HG02885 (cell line): ENCODE measurements around the gene LRRD1.
A peak's percentile ranks its signal among the peaks of the same experiment; 100 is the strongest.
"Not testable (repeated sequence)": the region's sequence is repeated elsewhere in the genome, so short reads cannot be mapped to it uniquely, and the experiment has no call there.

Source experiments
- ATAC-seq: cut with Tn5 transposase; IDR thresholded peaks from one replicate; pipeline ENCODE4 v1.9.1; 2021; ENCODE audit warnings: mild to moderate bottlenecking; ENCODE audit not compliant: unreplicated experiment, poor library complexity

The LRRD1 gene

DNA sequence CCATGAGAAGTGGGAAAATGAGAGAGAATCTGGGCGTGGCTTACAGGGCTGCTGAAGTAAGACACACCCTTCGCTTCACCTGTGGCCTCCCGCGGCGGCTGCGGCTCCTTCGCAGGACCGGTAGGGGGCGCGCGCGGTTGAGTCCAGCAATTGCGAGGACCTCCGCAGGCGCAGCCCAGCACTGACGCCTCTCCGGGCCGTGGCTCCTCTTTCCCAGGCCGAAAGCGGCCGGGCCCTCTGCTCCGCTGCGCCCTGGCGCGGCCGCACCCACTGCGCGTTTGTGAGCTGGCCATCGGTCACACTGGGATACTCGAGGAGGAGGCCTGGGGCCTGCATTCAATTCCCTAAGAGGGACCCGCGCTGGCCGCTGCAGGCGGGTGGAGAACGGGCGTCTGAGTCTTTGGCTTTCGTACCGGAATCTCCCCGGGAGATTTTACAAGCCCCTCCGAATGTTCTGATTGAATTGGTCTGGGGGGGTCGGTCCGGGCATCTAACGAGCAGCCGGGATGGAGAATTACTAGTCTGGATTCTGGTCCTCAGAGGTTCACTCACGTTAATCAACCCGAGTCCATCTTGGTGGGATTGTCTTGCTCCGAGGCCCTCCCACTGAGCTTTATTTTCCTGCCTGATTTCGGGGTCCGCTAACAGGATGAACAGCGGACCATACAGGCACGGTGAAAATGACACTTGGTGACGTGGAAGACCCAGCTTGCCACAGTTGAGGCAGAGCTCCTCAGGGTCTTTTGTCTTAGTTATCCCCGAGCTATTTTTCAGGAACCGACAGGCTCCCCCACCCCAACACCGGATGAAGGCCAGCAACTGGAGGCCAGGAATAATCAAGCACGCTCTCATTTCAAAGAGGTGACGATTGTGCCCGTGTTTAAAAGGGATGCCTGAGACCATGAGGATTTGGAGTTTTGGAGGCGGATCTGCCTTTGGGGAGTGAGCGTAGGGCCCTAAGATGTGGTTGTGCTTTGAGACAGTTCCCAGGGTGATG, at the start of gene LRRD1:
LRRD1 (minus strand) TSS at position 215 of the 997 bp plus-strand sequence. CDS start 13,940 bp downstream, outside the sequence.
- peak; percentile 100 for ATAC-seq

DNA sequence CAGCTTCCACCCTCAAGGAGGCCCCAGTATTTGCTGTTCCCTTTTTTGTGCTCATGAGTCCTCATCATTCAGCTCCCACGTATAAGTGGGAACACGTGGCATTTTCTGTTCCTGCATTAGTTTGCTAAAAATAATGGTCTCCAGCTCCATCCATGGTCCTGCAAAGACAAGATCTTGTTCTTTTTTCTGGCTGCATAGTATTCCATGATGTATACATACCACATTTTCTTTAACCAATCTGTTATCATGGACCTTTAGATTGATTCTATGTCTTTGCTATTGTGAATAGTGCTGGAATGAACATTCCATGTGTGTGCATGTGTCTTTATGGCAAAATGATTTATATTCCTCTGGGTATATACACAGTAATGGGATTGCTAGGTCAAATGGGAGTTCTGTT, 49.8 kb upstream of the LRRD1 start:
- ATAC-seq, result no peak

DNA sequence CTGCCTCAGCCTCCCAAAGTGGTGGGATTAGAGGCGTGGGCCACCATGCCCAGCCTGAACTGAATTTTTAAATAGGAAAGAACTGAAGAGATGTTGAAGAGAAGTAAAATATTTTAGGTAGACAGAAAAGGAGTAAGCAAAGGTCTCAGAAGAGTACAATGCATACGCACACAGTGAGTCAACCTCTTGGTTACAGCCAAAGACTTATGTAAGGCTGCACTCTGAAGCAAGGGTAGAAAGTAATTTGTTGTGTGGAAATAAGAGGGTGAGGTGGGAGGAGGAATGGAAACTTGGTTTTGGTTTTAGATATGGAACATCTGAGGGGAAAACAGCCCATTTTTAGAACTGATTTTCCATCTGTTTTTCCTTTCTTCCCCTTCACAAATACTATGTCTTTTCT, 49.2 kb upstream of the LRRD1 start:
- ATAC-seq, result no peak

DNA sequence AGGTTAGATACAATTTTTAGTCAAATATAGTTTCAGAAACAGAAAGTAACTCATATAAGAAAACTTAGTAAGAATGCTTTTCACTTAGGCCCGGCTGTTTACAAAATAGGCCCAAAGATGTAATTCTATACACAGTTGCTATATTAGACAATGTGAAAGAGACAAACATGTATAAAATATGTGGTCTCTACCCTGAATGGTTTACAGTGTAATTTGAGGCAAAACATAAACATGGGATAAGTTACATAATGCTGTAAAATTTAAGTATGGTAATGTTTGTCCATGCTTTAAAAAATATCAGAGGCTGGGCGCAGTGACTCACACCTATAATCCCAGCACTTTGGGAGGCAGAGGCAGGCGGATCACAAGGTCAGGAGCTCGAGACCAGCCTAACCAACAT, 48.0 kb upstream of the LRRD1 start:
- ATAC-seq, result no peak

DNA sequence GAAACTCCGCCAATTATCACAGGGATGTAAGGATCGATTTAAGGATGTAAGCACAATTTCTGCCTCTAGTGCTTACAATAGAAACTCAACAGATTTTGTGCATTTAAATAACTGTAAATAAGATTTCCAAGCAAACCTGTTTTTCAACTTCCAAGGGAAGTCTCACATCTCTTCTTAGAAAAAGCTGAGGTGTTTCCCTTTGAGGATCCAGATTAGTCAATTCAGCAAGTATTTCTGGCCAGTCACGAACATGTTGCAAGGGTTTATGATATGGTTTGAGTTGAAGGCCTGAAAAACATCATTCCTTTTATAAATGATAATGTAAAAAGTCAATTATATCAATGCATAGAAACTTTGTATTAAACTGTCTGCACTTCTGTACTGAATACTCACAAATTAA, 42.8 kb upstream of the LRRD1 start:
- ATAC-seq, result no peak

DNA sequence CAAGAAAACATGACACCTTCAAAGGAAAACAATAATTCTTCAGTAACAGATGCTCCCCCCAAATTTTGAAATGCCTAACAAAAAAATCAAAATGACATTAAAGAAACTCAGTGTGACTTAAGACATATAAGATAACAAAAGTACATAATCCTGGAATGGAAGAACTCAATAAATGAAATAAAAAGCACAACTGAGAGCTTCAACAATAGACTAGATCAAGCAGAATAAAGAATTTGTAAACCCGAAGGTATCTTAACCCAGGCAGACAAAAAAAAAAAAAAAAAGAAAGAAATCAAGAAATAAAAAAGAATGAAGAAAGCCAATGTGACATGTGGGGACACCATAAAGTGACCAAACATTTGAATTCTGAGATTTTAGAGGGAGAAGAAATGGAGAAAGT, 27.7 kb upstream of the LRRD1 start:
- no peak for ATAC-seq

DNA sequence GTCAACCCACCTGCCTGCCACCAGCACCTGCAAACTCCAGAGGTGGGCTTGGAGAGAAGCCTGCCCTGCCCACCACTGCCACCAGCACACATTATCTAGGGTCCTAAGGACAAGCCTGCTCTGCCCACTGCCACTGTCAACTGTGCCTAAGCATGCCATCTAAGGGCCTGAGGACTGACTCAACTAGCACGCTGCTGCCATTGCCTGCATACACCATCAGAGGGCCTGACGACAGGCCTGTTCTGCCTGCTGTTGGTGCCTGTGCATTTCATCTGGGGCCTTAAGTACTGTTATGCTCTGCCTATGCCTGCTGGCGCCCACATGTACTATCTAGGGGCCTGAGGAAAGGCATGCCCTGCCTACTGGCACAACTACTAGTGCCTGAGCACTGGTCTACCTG, 27.0 kb upstream of the LRRD1 start:
- ATAC-seq, result no peak

DNA sequence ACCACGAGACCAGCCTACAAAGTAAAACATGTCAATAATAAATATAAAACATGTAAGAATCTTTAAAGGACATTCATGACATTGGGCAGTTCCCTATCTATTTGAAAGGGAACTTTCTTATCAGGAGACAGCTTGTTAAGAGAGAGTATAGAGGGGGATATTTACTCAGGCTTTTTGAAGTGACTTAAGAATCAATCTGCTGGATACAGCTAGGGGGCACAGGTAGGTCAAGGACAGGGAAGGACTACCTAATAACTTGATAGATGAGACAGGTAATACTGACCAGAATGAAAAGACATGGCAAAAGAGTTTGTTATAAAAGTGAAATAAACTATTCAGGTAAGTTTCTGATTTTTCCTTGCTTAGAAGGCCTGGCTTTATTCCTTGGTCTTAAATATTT, 21.8 kb upstream of the LRRD1 start:
- no peak for ATAC-seq

DNA sequence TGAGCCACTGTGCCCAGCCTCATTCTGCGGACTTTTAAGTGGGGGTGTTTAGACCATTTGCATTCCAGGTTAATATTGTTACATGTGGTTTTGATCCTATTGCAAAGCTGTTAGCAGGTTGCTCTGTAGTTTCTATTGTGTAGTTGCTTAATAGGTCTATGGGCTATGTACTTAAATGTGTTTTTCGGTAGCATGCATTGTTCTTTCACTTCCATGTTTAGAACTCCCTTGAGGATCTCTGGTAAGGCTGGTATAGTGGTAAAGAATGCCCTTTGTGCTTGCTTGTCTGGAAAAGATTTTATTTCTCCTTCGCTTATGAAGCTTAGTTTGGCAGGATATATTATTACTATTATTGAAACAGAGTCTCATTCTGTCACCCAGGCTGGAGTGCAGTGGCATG, 13.4 kb upstream of the LRRD1 start:
- no peak for ATAC-seq

DNA sequence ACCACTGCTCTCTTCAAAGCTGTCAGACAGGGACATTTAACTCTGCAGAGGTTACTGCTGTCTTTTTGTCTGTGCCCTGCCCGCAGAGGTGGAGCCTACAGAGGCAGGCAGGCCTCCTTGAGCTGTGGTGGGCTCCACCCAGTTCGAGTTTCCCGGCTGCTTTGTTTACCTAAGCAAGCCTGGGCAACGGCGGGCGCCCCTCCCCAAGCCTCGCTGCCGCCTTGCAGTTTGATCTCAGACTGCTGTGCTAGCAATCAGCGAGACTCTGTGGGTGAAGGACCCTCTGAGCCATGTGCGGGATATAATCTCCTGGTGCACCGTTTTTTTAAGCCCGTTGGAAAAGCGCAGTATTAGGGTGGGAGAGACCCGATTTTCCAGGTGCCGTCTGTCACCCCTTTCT, 10.3 kb upstream of the LRRD1 start:
- ATAC-seq, result not testable (repeated sequence)

DNA sequence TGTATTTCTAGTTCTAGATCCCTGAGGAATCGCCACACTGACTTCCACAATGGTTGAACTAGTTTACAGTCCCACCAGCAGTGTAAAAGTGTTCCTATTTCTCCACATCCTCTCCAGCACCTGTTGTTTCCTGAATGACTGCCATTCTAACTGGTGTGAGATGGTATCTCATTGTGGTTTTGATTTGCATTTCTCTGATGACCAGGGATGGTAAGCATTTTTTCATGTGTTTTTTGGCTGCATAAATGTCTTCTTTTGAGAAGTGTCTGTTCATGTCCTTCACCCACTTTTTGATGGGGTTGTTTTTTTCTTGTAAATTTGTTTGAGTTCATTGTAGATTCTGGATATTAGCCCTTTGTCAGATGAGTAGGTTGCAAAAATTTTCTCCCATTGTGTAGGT, 5.4 kb upstream of the LRRD1 start:
- not testable (repeated sequence) for ATAC-seq

DNA sequence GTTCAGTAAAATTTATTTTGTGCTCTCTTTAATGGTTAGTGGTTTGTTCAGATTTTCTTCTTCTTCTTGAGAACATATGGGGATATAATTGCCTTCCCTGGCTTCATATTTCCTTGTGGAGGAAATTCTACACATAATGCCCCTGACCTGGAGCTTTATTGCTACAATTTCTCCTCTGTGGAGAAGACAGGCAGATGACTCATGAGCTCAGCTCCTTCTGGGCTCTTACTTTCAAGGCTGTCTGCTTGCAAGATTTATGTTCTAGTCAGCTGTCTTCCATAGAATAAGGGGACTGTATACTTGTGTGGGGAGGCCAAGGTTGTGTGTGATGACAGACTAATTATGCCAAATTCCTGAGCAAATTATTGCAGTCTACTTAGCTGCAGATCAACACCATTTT, 1.6 kb downstream of the LRRD1 start:
- ATAC-seq, result no peak

DNA sequence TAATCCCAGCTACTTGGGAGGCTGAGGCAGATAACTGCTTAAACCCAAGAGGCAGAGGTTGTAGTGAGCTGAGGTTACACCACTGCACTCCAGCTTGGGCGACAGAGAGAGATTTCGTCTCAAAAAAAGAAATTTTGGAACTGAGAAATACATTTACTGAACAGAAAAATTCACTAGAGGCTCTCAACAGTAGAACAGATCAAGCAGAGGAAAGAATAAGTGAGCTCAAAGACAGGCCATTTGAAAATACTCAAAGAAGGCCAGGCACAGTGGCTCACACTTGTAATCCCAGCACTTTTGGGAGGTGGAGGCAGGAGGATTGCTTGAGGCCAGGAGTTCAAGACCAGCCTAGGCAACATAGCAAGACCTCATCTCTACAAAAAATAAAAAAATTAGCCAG, 9.4 kb downstream of the LRRD1 start:
- ATAC-seq, result not testable (repeated sequence)

DNA sequence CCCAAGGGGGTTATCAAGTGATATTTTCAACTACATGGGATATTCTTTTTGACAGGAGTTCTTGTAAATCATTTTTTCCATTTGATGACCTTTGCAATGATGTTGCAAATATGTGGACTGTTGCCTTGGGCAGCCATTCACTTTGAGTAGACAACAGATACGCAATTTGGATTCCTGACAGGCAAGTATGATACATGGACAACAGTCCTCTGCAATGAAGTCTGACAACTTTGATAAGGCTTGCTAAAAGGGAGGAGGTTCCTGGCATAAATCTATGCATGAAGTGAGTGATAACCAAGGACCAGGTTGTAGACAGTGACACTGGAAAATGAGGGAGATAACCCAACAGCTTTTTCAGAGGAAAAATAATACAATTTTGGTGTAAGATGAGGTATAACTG, 17.7 kb downstream of the LRRD1 start:
- ATAC-seq, result no peak

DNA sequence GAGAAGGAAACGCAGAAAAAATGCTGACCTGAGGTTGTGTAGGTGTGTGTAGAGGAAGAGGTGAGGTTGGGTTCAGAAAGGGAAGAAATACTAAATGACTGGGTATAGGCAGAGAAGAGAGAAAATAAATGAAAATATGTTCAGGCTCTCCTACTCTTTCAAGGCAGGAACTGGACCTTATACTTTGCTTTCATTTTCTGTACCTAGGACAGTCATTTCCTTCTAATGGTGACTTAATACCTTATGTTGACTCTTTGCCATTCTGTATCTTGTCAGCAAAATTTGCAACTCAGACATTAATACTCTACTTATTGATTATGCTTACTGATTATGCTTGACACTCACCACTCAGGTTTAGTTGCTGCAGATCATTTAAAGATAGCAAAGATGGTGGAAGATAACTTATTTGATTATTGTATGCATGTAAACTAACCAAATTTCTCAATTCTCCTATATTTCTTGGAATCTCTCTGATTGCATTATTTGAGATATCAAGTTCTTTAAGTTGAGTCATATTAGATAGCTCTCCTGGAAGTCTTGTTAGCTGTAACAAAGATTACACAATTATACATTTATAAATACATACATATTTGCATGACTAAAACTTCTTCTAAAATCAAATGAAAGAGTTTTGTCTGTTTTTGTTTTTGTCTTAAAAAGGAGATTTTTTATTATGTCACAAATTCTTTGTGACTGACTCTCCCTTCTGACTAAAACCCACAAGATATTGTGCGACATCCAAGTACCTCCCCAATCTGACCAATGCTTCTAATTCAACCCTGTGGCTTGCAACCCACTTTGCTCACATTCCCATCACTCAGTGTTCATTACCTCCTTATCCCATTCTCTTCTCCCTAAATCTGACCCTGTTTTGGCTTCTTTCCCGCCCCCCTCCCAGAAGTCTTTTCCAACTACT, 20.0 kb downstream of the LRRD1 start:
- ATAC-seq, result peak; percentile 62

DNA sequence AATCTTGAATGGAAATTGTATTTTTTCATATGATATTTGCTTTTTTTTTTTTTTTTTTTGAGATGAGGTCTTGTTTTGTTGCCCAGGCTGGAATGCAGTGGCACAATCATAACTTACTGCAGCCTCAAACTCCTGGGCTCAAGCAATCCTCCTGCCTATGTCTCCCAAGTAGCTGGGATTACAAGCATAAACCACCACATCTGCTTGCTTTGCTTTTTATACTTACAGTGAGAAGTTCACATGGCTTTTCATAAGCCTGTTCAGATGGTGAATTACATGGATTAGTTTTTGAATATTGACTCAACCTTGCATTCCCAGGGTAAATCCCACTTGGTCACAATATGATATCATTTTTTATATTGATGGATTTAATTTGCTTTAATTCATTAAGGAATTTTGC, 22.0 kb downstream of the LRRD1 start:
- ATAC-seq, result no peak

DNA sequence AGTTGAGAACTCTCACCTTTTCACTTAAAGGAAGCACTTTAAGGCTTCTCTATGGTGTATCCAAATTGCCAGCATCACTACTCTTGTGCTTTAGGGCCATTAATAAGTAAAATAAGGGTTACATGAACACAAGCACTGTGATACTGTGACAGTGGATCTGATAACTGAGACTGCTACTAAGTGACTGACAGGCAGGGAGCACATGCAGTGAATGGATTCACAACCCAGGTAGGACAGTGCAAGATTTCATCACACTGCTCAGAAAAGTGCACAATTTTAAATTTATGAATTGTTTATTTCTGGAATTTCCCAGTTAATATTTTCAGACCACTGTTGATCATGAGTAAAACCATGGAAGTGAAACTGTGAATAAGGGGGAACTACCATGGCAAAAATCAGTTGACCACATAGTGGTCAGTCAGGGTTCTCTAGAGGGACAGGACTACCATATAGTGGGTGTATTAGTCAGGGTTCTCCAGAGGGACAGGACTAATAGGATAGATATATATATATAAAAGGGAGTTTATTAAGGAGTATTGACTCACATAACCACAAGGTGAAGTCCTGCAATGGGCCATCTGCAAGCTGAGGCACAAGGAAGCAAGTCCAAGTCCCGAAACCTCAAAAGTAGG, 23.7 kb downstream of the LRRD1 start:
- no peak for ATAC-seq

DNA sequence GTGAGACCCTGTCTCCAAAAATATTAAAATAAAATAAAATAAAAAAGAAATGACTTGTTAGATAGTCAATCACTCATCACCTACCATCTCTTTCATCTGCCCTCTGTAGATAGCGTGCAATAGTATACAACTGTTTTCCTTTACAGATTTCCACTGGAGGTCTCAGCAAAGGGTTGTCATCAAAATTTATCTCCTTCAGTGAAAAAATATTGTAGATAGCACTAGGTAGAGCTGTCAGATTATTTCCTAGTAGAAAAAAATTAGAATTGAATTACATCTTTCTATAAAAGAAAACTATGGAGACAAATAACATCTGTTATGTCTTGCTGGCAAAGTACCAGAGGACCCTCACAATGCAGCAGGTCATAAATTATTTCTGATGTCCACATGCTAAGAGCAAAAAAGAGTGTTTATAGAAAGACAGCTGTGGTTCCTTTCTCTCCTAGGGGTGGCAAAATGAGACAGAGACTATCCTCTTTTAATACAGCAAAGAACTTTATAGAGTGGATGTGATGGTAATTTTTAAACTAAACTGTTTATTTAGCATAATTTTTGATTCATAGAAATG, 28.4 kb downstream of the LRRD1 start:
- no peak for ATAC-seq

DNA sequence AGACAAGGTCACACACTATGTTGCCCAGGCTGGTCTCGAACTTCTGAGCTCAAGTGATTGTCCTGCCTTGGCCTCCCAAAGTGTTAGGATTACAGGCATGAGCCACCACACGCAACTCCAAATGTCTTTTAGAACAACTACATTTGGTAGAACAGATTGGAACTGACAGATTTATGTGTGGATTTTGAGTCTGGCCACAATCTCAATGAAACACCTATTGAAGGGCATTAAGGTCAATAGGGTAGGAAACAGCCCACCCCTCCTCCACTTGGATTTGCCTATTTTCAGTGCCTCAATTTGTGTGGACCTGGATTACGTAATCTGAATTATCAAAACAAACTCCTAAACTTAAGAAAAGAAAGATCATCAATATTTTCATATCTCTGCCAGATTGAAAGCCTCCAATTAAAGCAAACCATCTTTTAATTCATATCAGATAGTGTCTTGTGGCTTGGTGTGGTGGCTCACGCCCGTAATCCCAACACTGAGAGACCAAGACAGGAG, 29.2 kb downstream of the LRRD1 start:
- ATAC-seq, result no peak
